ENCODE measurements around the gene RIN3. TPM values are rescaled to one million over a fixed set of nuclear protein-coding genes. Genes with fewer than 3 reads are reported as not detected.

The RIN3 gene, protein sequence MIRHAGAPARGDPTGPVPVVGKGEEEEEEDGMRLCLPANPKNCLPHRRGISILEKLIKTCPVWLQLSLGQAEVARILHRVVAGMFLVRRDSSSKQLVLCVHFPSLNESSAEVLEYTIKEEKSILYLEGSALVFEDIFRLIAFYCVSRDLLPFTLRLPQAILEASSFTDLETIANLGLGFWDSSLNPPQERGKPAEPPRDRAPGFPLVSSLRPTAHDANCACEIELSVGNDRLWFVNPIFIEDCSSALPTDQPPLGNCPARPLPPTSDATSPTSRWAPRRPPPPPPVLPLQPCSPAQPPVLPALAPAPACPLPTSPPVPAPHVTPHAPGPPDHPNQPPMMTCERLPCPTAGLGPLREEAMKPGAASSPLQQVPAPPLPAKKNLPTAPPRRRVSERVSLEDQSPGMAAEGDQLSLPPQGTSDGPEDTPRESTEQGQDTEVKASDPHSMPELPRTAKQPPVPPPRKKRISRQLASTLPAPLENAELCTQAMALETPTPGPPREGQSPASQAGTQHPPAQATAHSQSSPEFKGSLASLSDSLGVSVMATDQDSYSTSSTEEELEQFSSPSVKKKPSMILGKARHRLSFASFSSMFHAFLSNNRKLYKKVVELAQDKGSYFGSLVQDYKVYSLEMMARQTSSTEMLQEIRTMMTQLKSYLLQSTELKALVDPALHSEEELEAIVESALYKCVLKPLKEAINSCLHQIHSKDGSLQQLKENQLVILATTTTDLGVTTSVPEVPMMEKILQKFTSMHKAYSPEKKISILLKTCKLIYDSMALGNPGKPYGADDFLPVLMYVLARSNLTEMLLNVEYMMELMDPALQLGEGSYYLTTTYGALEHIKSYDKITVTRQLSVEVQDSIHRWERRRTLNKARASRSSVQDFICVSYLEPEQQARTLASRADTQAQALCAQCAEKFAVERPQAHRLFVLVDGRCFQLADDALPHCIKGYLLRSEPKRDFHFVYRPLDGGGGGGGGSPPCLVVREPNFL
- total RNA-seq: 0.81 and 5.4 TPM in 2 replicates
- 3.5 and 5.5 TPM in 2 replicates for polyA plus RNA-seq

DNA sequence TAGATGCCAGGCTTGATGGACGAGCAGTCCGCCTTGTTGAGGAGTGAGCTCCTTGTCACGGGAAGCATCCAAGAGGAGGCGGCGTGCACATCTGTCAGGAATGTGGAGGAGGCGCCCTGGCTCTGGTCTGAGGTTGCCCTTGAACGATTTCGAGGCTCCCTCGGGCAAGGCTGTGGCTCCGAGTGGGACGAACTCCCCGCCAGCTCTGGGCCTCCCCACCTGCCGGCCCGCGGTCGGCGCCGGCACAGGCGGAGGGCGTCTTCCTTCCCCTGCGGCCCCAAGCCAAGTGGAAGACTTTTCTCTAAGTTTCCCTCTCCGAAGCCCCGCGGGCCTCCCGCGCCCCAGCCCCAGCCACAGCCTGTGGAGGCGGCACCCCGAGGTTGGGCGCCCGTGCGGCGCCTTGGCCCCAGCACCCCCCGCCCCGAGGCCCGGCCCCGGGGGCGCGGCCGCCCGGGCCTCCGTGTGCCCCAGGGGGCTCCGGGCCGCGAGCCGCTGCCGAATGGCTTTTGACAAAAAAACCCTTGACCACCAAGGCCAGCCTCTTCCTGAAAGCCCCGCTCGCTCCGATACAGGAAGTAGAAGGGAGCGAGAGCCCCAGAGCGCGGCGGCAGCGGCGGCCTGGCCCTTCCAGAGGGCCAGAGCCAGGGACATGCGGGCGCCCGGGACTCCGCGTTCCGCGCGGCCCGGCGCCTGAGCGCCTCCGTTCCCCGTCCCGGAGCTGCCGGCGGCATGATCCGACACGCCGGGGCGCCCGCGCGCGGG is at the start of gene RIN3:
Gene RIN3 (plus strand): TSS at position 578 of the 762 bp plus-strand sequence. CDS start 152 bp downstream, at position 730.
- Histone ChIP-seq H3K27me3 (peaks cover 46% of the 10 kb centered on the region), H3K9me3 (ENCODE audit: low read depth) (no peaks in the 10 kb centered on the region), H3K4me1 (ENCODE audit: low read depth) (no peaks in the 10 kb centered on the region), H3K4me3 (peak within 1 kb of the TSS; percentile 29), H3K36me3 (no peaks in the 10 kb centered on the region), H3K27ac (no peak within 1 kb of the TSS)
- TF ChIP-seq, protein P1, sequence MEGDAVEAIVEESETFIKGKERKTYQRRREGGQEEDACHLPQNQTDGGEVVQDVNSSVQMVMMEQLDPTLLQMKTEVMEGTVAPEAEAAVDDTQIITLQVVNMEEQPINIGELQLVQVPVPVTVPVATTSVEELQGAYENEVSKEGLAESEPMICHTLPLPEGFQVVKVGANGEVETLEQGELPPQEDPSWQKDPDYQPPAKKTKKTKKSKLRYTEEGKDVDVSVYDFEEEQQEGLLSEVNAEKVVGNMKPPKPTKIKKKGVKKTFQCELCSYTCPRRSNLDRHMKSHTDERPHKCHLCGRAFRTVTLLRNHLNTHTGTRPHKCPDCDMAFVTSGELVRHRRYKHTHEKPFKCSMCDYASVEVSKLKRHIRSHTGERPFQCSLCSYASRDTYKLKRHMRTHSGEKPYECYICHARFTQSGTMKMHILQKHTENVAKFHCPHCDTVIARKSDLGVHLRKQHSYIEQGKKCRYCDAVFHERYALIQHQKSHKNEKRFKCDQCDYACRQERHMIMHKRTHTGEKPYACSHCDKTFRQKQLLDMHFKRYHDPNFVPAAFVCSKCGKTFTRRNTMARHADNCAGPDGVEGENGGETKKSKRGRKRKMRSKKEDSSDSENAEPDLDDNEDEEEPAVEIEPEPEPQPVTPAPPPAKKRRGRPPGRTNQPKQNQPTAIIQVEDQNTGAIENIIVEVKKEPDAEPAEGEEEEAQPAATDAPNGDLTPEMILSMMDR (IDR thresholded peaks at IDR 0.05; ENCODE audit: low read depth, low read length): no peak
- peak; percentile 69 to 76 for DNase-seq (ENCODE audit: low read depth in 1 of 2, low spot score in 1 of 2)

DNA sequence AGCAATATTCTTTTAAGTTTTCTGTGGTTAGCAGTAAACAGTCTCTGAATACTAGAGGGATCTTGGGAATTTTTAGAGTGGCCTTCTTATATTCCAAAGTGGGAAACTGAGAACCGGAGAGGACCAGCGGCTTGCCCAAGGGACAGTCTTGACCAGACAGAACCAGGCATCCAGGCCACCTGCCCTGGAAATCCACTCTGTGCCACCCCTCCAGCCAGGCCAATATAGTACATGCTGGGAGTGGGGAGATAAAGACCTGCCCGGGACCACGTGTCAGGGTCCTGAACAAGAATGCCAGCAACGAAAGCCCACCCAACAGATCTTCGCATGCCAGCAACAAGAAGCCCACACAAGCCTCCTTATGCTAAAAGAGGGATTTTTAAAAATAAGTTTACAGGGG is 49.4 kb upstream of the RIN3 start:
- no peak for DNase-seq (ENCODE audit: low read depth in 1 of 2, low spot score in 1 of 2)
- Histone ChIP-seq H3K9me3 (ENCODE audit: low read depth) (no peaks in the 10 kb centered on the region), H3K4me3 (no peak overlapping the region), H3K4me1 (ENCODE audit: low read depth) (no peaks in the 10 kb centered on the region), H3K36me3 (no peaks in the 10 kb centered on the region), H3K27me3 (no peaks in the 10 kb centered on the region), H3K27ac (no peak overlapping the region)
- TF ChIP-seq, protein P1 (IDR thresholded peaks at IDR 0.05; ENCODE audit: low read depth, low read length): no peak

DNA sequence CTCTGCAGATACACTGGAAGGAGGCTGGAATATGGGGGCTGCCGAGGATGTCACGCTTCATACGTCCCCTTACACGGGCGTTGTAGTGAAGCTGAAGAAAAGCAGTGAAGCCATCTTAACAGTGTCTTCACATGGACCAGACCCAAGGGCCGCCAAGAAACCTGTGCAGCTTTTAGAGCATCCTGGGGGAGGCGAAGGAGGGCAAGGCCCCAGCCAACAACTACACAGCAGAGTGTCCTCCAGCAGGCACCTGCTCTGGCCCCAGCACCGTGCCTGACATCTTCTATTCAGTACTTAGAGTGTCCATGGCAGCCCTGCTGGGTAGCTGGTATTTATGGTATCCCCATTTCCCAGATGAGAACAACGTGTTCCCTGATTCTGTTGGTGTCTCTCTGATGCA is 48.9 kb upstream of the RIN3 start:
- Histone ChIP-seq H3K9me3 (ENCODE audit: low read depth) (no peaks in the 10 kb centered on the region), H3K4me1 (ENCODE audit: low read depth) (no peaks in the 10 kb centered on the region), H3K27ac (no peak overlapping the region), H3K27me3 (no peaks in the 10 kb centered on the region), H3K4me3 (no peak overlapping the region), H3K36me3 (no peaks in the 10 kb centered on the region)
- no peak for DNase-seq (ENCODE audit: low read depth in 1 of 2, low spot score in 1 of 2)
- TF ChIP-seq, protein P1 (IDR thresholded peaks at IDR 0.05; ENCODE audit: low read depth, low read length): no peak

DNA sequence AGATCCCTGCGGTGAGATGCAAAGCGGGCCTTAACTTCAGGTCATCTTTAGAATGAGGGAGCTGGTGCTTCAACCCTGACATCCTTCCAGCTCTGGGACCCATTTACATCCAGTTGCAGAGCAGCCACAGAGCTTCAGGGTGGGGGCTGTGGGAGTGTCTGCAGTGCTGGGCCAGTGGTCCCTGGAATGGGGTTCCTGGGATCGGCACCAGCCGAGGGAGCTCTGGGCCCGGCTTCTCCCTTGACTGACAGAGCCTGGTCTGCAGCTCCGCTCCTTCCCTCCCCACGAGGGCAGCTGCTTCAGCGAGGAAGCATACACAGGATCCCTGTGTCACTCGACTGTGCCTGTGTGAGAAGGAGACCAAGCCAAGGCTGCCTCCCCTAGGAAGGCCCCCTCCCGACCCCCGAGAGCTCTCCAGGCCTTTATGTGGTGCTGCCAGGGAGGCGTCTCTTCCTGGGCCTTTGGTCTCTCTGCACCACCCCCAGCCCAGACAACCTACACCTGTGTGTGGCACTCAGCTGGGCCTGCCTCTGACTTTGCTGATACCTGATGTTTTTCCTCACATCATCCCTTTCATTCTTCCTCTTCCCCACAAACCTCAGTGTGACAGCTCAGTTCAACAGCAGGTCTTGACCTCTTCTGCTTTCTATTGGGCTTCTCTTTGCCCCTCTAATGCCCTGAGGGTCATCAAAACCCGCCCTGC is 48.1 kb upstream of the RIN3 start:
- no peak for DNase-seq (ENCODE audit: low read depth in 1 of 2, low spot score in 1 of 2)
- Histone ChIP-seq H3K27ac (no peak overlapping the region), H3K4me3 (no peak overlapping the region), H3K27me3 (no peaks in the 10 kb centered on the region), H3K4me1 (ENCODE audit: low read depth) (no peaks in the 10 kb centered on the region), H3K9me3 (ENCODE audit: low read depth) (no peaks in the 10 kb centered on the region), H3K36me3 (no peaks in the 10 kb centered on the region)
- TF ChIP-seq, protein P1 (IDR thresholded peaks at IDR 0.05; ENCODE audit: low read depth, low read length): no peak

Measured in cardiac muscle cell (in vitro differentiated cells and primary cell).